ENCODE results near the gene RAB11FIP4. TPM values are rescaled to one million over a fixed set of nuclear protein-coding genes. Genes with fewer than 3 reads are reported as not detected.

RAB11FIP4 gene
- total and polyA plus RNA-seq, 2 of the 8 experiments (the other 6 are each of a cell fraction or from before 2014, with no cell fraction given): 21.7 to 53.2 TPM

- H3K18ac ChIP-seq (ENCODE audit: extremely low read depth, low read length): peak overlapping the region; percentile 32; the same call in 1 of the 2 replicates
- H2BK120ac ChIP-seq (replicated peaks; ENCODE audit: low read depth, low read length): no peak overlapping the region
- DNase-seq (ENCODE audit: low read depth in 1 of 2, low spot score in 2 of 2) (no peak), FAIRE-seq (no peak)
- no peak overlapping the region for H4K91ac ChIP-seq (replicated peaks; ENCODE audit: insufficient read length, low read length)
- POLR2A ChIA-PET (ENCODE audit: partially characterized antibody): interaction anchor here (1.0 to 1.7 kb wide), 2 partner anchors 22 to 99 kb away, joined by 3 to 4 read pairs; no protein-coding TSS in a partner anchor
- H3K9ac ChIP-seq (replicated peaks in 1 of 4; ENCODE audit: extremely low read depth in 1 of 4, low read depth in 3 of 4, low read length in 3 of 4): no peak overlapping the region
- 77% methylated on average over 8 of the region's 8 CpGs; no CpG with 5 or more reads in 1 of the 2 experiments for WGBS, 2 experiments (ENCODE audit: extremely low coverage in 1 of 2, insufficient coverage in 1 of 2, insufficient read length in 1 of 2, insufficient replicate concordance in 2 of 2, low coverage in 1 of 2, low lambda C conversion rate in 2 of 2, missing lambda C conversion rate in 1 of 2)
- no peak overlapping the region for H3K4ac ChIP-seq (replicated peaks; ENCODE audit: insufficient read length, low read depth, low read length)
- no peaks in the 10 kb centered on the region; the same call in 1 of the 2 replicates for H3K79me1 ChIP-seq (ENCODE audit: low read depth, low read length)
- H2AK5ac ChIP-seq (ENCODE audit: low read depth, low read length): no peak overlapping the region
- H4K20me1 ChIP-seq (replicated peaks in 1 of 2; ENCODE audit: control insufficient read depth in 1 of 2, insufficient read depth in 2 of 2, low read length in 2 of 2): peaks cover 4 to 9% of the 10 kb centered on the region in 2 experiments
- peaks cover 0 to 14% (median 9%) of the 10 kb centered on the region in 4 experiments; a peak in 6 of 7 replicates for H3K4me1 ChIP-seq (replicated peaks in 1 of 4; ENCODE audit: control insufficient read depth in 3 of 4, insufficient read depth in 4 of 4, low read length in 3 of 4)
- H3K9me3 ChIP-seq (ENCODE audit: insufficient read depth in 2 of 2, low read depth in 1 of 2, low read length in 1 of 2): no peaks in the 10 kb centered on the region
- no peak overlapping the region for H2BK15ac ChIP-seq (ENCODE audit: low read length)
- no peaks in the 10 kb centered on the region for H3K36me3 ChIP-seq (ENCODE audit: control insufficient read depth in 2 of 4, insufficient read depth in 4 of 4, low read length in 3 of 4)
- H3K23me2 ChIP-seq (ENCODE audit: low read depth, low read length): peaks cover 7% of the 10 kb centered on the region; the same call in 1 of the 2 replicates
- H2BK20ac ChIP-seq (ENCODE audit: low read length): no peak overlapping the region
- H2BK5ac ChIP-seq (ENCODE audit: low read depth, low read length): no peak overlapping the region
- H4K5ac ChIP-seq (ENCODE audit: insufficient read length, low read depth, low read length): no peak overlapping the region
- no peak overlapping the region for H2BK12ac ChIP-seq (ENCODE audit: low read depth, low read length)
- H3K4me3 ChIP-seq (ENCODE audit: extremely low read depth in 1 of 4, insufficient read depth in 2 of 4, low read depth in 3 of 4, low read length in 4 of 4): peak overlapping the region in 1 of 4 experiments; percentile 65; a peak in 1 of 8 replicates
- H3K14ac ChIP-seq (ENCODE audit: insufficient read length): no peak overlapping the region
- no peaks in the 10 kb centered on the region for H3K79me2 ChIP-seq (ENCODE audit: control insufficient read depth in 1 of 2, insufficient read depth in 2 of 2, low read length in 2 of 2)
- no peak overlapping the region for H2AFZ ChIP-seq (ENCODE audit: low read length)
- no peak overlapping the region for H3K27ac ChIP-seq (ENCODE audit: low read depth, low read length)
- H3K4me2 ChIP-seq (ENCODE audit: insufficient read depth in 1 of 2, low read depth in 2 of 2, low read length in 2 of 2): peak overlapping the region in 1 of 2 experiments; percentile 42; a peak in 2 of 4 replicates
- H3K23ac ChIP-seq (ENCODE audit: insufficient read length): no peak overlapping the region
- H4K8ac ChIP-seq (ENCODE audit: extremely low read depth, insufficient read depth, low read length): no peak overlapping the region
- CTCF ChIA-PET (ENCODE audit: partially characterized antibody): interaction anchor here (0.8 to 3.1 kb wide), 14 partner anchors 9 to 452 kb away, joined by 3 to 35 read pairs (median 8); no protein-coding TSS in a partner anchor
- no peak overlapping the region for H3K56ac ChIP-seq (replicated peaks; ENCODE audit: insufficient read length, low read depth, low read length)
- peaks cover 1 to 29% (median 22%) of the 10 kb centered on the region in 4 experiments for H3K27me3 ChIP-seq (replicated peaks in 1 of 4; ENCODE audit: control insufficient read depth in 3 of 4, extremely low read depth in 1 of 4, insufficient read depth in 3 of 4, low read length in 3 of 4)
- TF ChIP-seq BRCA1 (IDR thresholded peaks at IDR 0.05; ENCODE audit: low read depth, low read length) (no peak), NRF1 (IDR thresholded peaks at IDR 0.05; ENCODE audit: low read depth, low read length) (no peak), POLR2AphosphoS5 (IDR thresholded peaks at IDR 0.05; ENCODE audit: low read depth, low read length) (no peak), PHF8 (conservative IDR thresholded peaks at IDR 0.05; ENCODE audit: low read depth, low read length) (no peak), USF2 (IDR thresholded peaks at IDR 0.05; ENCODE audit: low read length) (no peak), CTBP2 (IDR thresholded peaks at IDR 0.05; ENCODE audit: borderline replicate concordance, insufficient read depth, insufficient read length, low read length) (no peak), CHD2 (IDR thresholded peaks at IDR 0.05; ENCODE audit: low read length) (no peak), CREB1 (IDR thresholded peaks at IDR 0.05) (no peak), POLR2A (IDR thresholded peaks at IDR 0.05; ENCODE audit: control extremely low read depth in 1 of 2, low read depth in 2 of 2, low read length in 2 of 2) (no peak), TEAD4 (IDR thresholded peaks at IDR 0.05; ENCODE audit: low read depth, low read length) (no peak), RXRA (IDR thresholded peaks at IDR 0.05; ENCODE audit: insufficient read depth, low read depth, low read length) (no peak), SRF (IDR thresholded peaks at IDR 0.05; ENCODE audit: low read depth, low read length) (no peak), KDM4A (IDR thresholded peaks at IDR 0.05; ENCODE audit: low read depth, low read length, severe bottlenecking) (no peak), RAD21 (IDR thresholded peaks at IDR 0.05 in 1 of 2, conservative IDR thresholded peaks at IDR 0.05 in 1 of 2; ENCODE audit: low read depth in 2 of 2, low read length in 2 of 2) (no peak)
These were observed 1.1 kb upstream of the RAB11FIP4 start for GRCh38 chr17:31390426-31390747.
